GF-D8 (cell line): ENCODE measurements around the gene EPB42.
"Not testable (repeated sequence)": the region's sequence is repeated elsewhere in the genome, so short reads cannot be mapped to it uniquely, and the experiment has no call there.

Experiments
- DNase-seq: peaks from one replicate; lab custom pipeline; 2025; lab: John Stamatoyannopoulos, UW

EPB42 gene

DNA sequence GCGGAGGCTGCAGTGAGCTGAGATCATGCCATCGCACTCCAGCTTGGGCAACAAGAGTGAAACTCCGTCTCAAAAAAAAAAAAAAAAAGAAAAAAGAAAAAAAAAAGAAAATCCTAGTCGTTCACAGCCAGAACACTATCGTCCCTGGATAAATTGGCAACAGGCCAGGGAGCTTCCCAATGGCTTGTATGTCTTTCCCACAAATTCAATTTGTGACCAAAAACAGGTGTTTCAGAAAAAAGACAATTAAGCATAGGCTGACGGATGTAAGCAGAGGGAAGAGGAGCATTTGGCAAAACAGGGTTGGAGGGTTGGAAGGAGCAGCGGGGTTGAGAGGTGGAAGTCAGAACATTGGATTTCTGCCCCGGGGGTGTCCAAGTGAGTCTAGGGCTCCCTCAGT, 8.5 kb downstream of the EPB42 start:
- no peak for DNase-seq

DNA sequence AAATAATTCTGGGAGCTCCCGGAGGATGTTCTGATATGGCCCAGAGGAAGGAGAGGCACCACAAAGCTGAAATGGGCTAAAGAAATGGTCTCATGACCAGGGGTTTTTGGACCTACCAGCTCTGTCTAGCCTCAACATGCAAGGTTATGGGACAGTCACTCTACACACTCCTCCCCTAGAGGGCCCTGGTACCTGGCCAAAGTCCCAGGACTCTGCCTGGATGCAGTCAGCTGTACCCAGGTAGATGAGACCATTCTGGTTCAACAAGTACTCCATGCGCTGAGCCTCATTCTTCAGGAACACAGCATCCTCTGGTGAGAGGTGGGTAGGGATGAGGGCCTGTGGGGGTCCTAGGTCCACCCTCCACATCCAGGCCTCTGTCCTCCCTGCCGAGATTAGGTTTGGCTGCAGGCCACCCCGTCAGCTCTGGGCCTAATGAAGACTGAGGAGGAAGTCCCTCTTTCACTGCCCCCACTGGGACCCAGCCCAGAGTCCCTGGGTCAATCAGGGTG, 9.5 kb downstream of the EPB42 start:
- DNase-seq: no peak

DNA sequence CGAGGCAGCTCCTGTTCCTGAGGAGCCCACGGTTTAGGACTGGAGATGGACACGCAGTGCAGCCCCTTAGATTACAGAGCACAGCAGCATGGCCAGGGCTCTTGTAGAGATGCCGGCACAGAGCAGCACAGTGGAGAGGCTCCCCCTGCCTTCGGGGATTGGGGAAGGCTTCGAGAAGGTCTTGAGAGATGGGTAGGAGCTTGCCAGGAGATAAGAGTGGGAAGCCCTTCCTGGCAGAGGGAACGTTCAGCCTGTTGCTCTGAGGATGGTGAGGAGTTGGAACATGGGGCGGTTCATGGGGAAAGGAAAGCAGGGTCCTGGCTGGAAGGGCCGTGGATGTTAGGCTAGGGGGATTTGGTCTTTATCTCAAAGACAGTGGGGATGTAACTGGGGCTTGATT, 10.0 kb downstream of the EPB42 start:
- no peak for DNase-seq

DNA sequence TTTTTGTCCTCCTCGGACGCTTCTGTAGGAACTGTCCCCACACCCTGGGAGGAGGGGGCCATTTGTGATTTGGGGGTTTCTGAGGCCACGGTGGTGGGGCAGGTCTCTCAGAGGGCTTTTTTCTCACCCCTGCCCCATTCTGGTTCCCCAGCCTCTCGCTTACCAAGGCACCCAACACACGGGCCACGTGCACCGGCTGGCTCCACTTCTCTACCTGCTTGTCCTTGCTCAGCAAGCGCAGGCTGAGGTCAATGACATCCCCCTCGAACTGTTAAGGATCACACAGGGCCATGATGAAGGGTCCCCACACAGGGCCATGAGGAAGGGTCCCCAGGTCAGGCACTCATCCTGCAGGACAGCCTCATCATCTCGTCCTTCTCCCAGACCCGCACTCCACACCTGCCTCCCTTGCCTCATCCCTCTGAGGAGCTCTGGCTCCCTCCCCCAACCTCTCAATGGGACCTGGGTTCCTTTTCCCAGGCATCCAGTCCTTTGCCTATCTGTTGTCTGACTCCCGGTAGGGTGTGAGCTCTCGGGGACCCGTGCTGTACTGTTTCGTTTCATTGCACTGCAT, 10.6 kb downstream of the EPB42 start:
- no peak for DNase-seq

DNA sequence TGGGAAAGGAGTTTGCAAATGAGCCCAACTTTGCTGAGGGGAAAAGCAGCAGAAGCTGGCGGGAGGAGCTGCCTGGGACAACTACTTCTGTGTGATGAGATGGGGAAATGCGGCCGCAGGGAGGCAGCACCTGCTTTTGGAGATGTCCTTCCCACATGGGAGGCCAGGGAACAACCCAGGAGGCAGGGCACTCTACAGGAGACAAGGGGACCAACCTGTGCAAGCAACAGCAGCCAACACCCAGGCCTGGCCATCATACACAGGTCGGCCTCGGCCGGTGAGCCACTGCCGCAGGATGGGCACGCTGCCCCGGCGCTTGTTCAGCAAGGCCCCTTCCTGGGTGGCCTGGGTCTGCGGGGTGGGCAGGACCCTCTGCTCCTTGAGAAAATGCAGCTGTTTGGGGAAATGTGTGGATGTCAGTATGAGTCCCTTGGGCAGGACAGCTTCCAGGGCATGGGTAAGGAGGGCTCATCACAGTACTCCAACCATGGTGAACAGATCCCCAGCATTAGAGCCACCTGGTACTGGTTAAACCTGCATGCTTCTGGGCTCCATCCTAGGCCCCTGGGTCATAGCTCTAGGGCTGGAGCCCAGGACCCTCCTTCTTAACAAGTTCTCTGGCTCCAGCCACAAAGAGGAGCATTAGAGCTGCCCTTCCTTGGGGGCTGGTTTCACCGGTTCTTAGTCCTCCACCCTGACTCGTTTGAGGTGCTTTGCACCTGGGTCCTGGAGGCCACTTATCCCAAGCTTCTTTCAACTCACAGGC, 11.6 kb downstream of the EPB42 start:
- DNase-seq: no peak

DNA sequence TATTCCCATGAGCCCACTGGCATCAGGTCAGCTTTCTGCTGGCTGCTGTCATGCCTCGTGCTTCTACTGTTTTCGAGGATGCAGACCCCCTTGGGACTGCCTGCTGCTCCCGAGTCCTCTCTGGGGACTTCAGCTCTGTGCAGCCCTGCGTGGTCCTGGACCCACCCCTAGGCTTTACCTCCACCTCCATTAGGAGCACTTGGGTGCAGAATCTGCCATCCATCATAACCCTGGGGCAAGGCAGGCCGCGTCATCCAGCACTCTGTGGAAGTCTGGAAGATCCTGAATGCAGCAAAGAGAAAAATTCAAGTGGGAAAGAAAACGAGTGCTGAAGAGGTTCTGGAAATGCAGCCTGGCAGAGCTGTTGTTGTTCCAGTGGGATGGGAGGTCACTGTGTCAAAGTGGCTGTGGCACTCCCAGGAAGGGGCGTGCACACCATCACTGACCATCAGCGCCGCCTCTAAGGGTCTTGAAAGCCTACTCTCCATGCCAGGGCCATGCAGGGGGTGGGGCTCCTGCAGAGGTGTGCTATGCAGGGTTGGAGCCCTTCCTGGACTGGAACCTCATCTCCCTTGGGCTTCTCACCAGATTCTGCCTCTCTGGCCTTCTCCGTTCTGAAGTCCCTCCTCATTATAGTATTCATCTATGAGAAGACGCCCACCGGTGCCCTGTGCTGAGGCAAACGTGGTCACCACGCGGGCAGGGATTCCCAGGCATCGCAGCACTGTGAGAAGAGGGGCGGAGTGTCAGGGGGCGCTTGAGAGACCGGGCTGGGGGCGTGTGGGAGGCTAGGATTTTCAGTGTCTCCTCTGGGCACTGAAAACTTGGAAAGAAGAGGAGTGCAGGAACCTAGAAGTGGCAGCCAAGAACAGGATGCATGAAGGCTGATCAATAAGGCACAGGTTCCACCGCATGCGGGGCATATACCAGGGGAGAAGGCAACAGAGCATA, 12.5 kb downstream of the EPB42 start:
- no peak for DNase-seq

DNA sequence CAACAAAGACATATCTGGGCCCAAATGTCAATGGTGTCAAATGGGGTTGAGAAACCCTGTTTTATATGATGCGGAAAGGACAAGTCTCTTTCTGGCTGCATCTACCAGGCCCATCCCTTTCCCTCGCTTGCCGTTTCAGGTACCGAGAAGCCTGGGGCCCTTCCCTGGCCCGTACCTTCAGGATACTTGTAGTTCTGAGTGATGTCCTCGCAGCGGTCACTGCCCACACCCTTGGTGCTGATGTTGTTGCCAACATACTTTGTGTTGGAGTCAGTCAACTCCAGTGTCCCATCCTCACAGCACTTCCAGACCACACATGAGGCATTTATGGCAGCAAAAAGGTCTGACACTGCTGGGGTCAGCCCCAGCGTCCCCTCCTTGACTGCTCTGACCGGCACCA, 13.8 kb downstream of the EPB42 start:
- DNase-seq: no peak

DNA sequence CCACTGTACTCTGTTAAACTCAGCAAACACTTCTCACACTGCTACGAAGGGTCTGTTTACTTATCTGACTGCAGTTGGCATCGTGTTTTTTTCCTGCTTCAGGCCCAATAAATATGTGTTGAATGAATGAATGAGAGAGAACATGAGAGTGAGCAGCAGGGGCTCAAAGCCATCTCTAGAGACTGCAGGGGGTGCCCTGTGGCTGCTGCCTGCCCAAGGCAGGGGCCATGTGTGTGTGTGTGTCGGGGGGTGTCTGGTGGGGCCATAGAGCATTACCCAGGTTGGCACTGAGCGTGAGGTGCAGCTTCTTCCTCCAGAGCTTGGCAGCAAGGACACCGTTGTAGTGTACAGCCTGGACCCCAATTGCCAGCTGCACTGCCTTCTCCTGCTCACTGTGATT, 14.8 kb downstream of the EPB42 start:
- DNase-seq: no peak

DNA sequence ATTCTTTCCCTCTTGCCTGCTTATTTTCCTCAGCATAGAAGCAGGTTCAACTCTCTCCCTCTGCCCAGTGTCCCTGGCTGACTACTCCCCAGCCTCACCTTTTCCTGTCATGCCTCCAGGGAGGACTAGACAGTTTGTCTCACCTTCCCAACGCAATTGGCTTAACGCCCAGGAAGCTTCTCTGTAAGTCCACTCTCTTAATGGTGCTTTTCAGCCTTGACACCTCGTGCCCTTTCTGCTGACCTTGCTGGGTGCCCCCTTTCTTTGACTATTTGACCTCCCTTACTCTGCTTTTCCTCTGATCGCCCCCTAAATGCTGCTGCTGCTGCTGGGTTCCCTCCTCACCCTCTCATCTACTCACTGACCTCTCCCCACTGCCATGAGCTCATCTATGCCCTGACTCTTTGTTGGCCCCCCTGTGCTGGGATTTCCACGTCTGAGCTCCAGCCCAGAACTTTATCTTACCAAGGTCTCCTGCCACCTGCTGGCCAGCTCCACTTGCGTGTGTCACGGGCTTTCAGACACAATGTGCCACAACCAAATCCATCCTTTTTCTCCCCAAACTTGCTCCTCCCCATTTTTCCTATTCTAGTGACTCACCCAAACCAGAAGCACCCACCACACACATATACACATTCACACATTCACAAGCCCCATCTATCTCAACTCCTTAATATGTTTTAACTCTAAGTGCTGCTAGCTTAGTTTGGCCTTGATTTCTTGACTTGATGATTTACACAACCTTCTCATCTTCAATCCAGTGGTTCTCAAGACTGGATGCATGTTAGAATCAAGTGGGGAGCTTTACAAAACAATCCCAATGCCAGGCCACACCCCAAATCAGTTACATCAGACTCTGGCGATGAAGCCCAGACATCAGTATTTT, 16.6 kb downstream of the EPB42 start:
- DNase-seq: no peak

DNA sequence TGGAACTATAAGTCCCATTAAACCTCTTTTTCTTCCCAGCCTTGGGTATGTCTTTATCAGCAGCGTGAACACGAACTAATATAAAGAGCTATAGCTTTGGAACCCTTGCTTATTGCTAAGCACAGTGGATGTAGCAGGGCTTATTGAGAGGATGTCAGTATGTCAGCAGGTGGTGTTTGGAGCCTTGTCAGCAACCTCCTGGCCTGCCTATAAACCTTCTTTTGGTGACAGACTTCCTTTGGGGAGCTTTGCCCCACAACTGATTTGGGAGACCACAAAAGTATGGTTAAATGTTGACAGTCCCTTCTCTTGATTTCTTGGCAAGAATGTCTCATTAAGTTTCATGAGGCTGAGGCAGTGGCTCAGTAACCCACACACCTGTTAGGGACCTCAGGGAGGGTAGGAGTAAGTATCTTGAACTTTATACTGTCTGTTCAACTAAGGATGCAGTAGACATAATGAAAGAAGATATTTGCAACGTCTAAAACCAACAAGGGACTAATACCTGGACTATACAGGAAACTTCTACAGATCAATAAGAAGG, 20.8 kb downstream of the EPB42 start:
- no peak for DNase-seq

DNA sequence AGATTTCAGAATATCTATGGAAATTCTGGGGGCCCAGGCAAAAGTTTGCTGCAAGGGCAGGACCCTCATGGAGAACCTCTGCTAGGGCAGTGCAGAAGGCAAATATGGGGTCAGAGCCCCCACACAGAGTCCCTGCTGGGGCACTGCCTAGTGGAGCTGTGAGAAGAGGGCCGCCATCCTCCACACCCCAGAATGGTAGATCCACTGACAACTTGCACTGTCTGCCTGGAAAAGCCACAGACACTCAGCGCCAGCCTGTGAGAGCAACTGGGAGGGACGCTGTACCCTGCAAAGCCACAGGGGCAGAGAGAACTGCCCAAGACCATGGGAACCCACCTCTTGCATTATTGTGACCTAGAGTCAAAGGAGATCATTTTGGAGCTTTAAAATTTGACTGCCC, 21.8 kb downstream of the EPB42 start:
- no peak for DNase-seq

DNA sequence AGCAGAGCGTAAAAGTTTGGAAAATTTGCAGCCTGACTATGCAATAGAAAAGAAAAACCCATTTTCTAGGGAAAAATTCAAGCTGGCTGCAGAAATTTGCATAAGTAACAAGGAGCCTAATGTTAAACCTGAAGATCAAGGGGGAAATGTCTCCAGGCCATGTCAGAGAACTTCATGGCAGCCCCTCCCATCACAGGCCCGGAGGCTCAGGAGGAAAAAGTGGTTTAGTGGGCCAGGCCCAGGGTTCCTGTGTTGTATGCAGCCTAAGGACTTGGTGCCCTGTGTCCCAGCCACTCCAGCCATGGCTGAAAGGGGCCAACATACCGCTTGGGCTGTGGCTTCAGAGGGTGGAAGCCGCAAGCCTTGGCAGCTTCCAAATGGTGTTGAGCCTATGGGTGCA, 22.3 kb downstream of the EPB42 start:
- DNase-seq: not testable (repeated sequence)

DNA sequence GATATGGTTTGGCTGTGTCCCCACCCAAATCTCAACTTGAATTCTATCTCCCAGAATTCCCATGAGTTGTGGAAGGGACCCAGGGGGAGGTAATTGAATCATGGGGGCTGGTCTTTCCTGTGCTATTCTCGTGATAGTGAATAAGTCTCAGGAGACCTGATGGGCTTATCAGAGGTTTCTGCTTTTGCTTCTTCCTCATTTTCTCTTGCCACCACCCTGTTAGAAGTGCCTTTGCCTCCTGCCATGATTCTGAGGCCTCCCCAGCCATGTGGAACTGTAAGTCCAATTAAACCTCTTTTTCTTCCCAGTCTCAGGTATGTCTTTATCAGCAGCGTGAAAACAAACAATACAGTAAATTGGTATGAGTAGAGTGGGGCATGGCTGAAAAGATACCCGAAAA, 23.0 kb downstream of the EPB42 start:
- not testable (repeated sequence) for DNase-seq

DNA sequence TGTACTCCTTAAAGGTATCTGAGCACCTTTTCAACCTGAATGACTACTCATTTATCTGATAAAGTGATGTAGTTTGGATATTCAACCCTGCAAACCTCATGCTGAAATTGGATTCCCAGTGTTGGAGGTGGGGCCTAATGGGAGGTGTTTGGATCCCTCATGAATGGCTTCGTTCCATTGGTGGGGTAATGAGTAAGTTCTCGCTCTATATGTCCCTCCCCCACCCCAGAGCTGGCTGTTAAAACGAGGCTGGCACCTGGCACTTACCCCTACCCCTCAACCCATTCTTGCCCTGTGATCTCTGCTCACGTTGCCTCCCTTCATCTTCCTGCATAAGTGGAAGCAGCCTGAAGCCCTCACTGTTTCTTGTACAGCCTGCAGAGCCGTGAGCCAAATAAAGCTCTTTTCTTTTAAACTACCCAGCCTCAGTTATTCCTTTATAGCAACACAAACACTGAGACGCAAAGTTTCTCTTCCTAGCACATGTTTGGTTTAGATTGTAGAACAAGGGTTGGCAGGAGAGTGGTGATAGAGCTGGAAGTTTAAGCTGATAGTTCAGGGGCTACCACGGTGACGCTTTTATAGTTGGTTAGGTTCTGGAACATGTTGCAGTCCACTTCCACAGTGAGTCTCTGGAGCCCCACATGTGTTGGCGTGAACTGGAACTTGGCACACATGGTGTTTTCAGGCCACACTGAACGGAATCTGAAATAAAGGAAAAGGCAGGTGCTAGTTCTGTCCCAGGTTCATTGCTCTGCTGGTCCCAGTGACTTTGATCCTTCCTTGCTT, 23.9 kb downstream of the EPB42 start:
- DNase-seq: no peak

DNA sequence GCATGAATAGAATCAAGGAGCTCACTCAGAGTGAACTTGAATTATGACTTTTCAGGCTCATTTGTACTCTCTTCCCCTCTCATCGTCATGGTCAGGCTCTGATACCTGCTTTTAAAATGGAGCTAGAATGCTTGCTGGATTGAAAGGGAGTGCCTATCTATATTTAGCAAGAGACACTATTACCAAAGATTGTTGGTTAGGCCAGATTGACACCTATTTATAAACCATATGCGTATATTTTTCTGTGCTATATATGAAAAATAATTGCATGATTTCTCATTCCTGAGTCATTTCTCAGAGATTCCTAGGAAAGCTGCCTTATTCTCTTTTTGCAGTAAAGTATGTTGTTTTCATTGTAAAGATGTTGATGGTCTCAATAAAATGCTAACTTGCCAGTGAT, 26.0 kb downstream of the EPB42 start:
- DNase-seq: no peak

DNA sequence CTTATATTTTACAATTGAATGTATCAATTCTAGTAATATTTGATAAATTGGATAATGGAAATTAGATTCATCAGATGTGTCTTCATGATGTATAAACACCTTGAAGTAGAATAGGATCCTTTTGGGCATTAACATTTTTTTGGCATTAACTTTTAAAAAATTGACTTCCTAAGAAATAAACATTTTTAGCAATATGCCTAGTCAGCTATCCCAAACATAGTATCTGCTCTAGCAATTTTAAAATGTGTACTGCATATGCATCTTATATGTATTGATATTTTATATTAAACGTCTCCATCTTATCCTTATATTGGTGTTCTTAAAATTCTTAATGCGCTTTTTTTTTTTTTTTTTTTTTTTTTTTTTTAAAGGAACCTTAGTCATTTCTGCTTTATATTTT, 27.1 kb downstream of the EPB42 start:
- no peak for DNase-seq

DNA sequence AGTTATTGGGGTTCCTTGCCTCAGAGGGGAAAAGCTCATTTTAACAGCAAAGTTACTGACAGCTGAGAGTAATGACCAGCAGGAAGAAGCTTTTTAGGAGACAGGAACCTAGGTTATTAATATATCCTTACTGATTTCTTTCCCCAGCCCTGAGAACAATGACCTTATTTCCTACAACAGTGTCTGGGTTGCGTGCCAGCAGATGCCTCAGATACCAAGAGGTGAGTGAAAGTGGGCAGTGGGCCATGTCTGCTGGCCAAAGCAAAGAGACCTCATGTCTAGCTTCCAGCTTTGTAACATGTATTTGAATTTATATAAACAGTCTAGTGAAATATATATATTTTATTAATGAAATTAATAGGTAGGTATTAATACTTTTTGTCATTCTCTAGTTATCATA, 30.6 kb downstream of the EPB42 start:
- no peak for DNase-seq

DNA sequence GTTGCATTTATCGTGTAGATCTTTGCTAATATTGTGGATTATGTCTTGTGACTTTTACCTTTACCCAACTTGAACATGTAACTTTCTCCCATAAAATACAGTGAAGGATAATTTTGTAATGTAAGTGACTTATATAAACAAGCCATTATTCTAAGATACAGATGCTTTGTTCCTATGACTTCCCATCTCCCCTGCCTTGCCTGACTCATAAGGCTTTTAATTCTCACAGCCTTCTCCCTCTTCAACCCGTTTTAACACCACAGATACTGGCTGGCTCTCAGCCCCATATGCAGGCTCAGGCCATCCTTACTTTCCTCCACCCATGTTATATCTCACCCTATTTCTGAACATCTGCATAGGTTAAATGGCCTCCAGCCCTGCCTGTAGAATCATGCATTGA, 31.5 kb downstream of the EPB42 start:
- no peak for DNase-seq

DNA sequence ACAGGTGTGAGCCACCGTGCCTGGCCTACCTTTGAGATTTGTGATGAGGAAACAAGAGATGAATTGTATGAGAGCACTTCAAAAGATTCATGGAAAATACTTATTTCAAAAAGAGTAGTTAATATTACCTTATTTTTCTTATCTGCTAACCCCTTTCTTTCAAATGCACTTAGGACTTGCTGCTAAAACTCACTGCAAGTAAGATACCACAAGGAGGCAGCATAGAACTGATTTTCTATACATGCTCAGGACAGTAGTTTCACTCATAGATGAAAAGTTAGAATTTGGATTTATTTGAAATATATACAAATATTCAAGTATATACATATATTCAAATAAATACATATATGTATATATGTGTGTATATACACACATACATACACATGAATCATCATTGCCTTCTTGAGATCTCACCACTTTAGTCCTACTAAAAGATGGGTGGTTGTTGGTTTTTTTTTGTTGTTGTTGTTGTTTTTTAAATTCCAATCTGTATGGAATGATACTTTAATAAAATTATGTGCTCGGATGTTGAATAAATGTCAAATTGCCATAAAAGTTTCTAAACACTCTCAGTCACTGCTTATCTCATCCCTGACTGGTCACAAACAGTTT, 33.2 kb downstream of the EPB42 start:
- DNase-seq: no peak

DNA sequence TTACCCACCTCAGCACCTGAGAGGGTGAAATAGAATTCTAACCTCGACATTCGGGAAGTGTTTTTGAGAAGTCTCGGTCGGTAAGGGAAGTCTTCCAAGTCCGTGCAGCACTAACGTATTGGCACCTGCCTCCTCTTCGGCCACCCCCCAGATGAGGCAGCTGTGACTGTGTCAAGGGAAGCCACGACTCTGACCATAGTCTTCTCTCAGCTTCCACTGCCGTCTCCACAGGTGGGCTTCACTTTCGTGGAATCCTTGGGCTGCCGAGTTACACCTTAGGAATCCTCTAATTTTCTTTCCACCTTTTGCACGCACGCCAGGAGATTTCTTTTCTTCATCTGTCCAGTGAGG, 34.8 kb downstream of the EPB42 start:
- no peak for DNase-seq
